WERI-Rb-1 (cell line): ENCODE measurements around the gene NPIPB2.

Experiments
- DNase-seq: peaks from one replicate; pipeline ENCODE4 v3.0.0-alpha.2; 2020
- H3K27ac ChIP-seq: fragments of 250-450 bp; sonication (Bioruptor Pico); 2 replicates; pipeline ENCODE4 v1.5.1; 2020; ENCODE audit warnings: mild to moderate bottlenecking, moderate library complexity
- H3K27me3 ChIP-seq: fragments of 250-450 bp; sonication (Bioruptor Pico); 2 replicates; pipeline ENCODE4 v1.5.1; 2021; ENCODE audit warnings: mild to moderate bottlenecking, low read depth, moderate library complexity; ENCODE audit not compliant: insufficient read depth, severe bottlenecking
- H3K36me3 ChIP-seq: fragments of 250-450 bp; sonication (Bioruptor Pico); 2 replicates; pipeline ENCODE4 v1.5.1; 2020; ENCODE audit warnings: mild to moderate bottlenecking, moderate library complexity
- H3K4me3 ChIP-seq: 2 replicates; pipeline ENCODE4 v1.5.1; 2011; ENCODE audit warnings: low read depth, mild to moderate bottlenecking, control low read depth, low read length
- H3K9me3 ChIP-seq: fragments of 250-450 bp; sonication (Bioruptor Pico); 2 replicates; pipeline ENCODE4 v1.5.1; 2021; ENCODE audit warnings: mild to moderate bottlenecking, moderate library complexity; ENCODE audit not compliant: severe bottlenecking
- CTCF ChIP-seq: IDR thresholded peaks from 2 replicates; pipeline ENCODE4 v1.5.1; 2011; ENCODE audit warnings: low read depth, mild to moderate bottlenecking, control low read depth, inconsistent platforms, low read length

Gene NPIPB2

GRCh38 chr16:11909653-11910545 lies 31.9 kb downstream of the NPIPB2 start:
- H3K9me3 ChIP-seq, result no peaks in the 10 kb centered on the region
- H3K27ac ChIP-seq, result no peak overlapping the region
- DNase-seq, result no peak
- no peak overlapping the region for H3K4me3 ChIP-seq
- TF ChIP-seq CTCF, result no peak
- peaks cover 51% of the 10 kb centered on the region for H3K36me3 ChIP-seq
- no peaks in the 10 kb centered on the region for H3K27me3 ChIP-seq

- Histone ChIP-seq H3K27me3 (no peaks in the 10 kb centered on the region), H3K27ac (no peak overlapping the region), H3K9me3 (no peaks in the 10 kb centered on the region), H3K36me3 (peaks cover 48% of the 10 kb centered on the region), H3K4me3 (no peak overlapping the region)
- TF ChIP-seq CTCF, result no peak
- DNase-seq, result no peak
Observed at GRCh38 chr16:11907160-11907970, 34.5 kb downstream of the NPIPB2 start.

DNA sequence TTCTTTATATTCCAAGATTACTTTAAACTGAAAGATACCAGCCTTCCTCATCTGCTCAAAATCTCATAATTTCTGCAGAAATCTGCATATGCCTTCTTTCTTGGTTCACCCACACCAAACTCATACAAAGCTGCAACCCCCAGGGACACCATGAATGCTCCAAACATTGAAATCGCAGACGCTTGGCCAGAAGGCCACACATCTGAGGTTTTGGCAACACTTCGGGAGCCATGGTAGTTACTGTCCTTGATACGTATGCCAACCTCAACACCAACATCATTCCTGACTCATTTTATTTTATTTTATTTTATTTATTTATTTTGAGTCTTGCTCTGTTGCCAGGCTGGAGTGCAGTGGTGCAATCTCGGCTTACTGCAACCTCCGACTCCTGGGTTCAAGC lies 37.9 kb downstream of the NPIPB2 start:
- H3K4me3 ChIP-seq, result no peak overlapping the region
- no peak overlapping the region for H3K27ac ChIP-seq
- H3K9me3 ChIP-seq, result no peaks in the 10 kb centered on the region
- no peak for TF ChIP-seq CTCF
- H3K36me3 ChIP-seq, result peaks cover 37% of the 10 kb centered on the region
- H3K27me3 ChIP-seq, result no peaks in the 10 kb centered on the region
- no peak for DNase-seq

DNA sequence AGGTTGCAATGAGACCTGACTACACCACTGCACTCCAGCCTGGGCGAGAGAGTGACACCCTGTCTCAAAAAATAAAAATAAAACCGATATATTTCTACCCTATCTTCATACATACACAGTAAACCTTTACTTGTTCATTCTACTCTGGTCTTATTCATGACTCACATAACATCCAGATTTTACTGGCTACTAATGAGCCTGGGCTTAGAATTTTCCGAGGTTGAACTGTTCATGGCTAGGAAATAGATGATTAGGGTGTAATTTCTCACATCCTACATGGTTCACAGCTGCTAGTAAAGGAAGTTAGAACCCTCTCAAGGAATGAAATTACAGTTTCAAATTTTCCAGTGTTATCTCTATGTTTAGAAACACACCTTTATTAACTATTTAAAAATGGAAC lies 40.8 kb downstream of the NPIPB2 start:
- no peak for DNase-seq
- no peak overlapping the region for H3K27ac ChIP-seq

DNA sequence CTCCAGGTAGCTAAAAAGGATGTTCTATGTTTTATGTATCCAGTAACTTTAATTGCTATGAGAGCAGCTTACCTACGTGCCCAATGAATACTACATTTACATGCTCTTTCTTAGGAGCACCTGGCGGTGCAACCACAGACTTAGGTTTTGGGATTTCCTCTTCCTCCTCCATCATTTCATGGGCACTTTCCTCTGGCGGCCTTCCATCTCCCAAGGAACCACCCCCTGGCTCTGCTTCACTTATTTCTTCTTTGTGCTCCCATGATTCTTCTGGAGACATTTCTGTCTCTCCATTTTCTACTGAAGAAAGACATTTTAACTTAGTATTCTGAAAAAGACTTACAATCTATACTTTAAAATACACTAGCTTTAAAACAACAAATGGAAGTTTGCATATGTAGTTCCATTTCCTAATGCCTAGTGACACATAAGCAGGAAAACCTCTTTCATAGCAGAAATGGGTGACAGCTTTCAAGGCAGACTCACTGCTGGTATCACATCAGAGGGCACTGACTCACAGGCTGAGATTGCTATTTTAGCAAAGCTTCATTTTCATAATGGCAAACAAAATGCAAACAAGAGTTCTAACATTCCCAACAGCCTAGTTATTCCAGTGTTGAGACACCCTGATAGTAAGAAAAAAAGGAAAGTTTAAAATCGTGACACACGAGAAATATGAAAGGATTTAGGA lies 45.2 kb downstream of the NPIPB2 start:
- DNase-seq, result no peak
- no peaks in the 10 kb centered on the region for H3K27me3 ChIP-seq
- no peak overlapping the region for H3K27ac ChIP-seq
- no peak for TF ChIP-seq CTCF
- peaks cover 55% of the 10 kb centered on the region for H3K36me3 ChIP-seq
- H3K4me3 ChIP-seq, result no peak overlapping the region
- no peaks in the 10 kb centered on the region for H3K9me3 ChIP-seq

More for the DNA sequence above, 40.8 kb downstream of the NPIPB2 start:
- Histone ChIP-seq H3K4me3 (no peak overlapping the region), H3K9me3 (no peaks in the 10 kb centered on the region), H3K27me3 (no peaks in the 10 kb centered on the region), H3K36me3 (peaks cover 44% of the 10 kb centered on the region)
- TF ChIP-seq CTCF, result no peak
